PC-3 (cell line): ENCODE measurements around the gene COP1. TPM values are rescaled to one million over a fixed set of nuclear protein-coding genes. Genes with fewer than 3 reads are reported as not detected.
A peak's percentile ranks its signal among the peaks of the same experiment; 100 is the strongest.
"Not testable (repeated sequence)": the region's sequence is repeated elsewhere in the genome, so short reads cannot be mapped to it uniquely, and the experiment has no call there.

Experiments used
- ATAC-seq: fragments of 200-7000 bp; cut with Tn5 transposase; 2 replicates; pipeline ENCODE4 v1.9.1; 2020; ENCODE audit warnings: mild to moderate bottlenecking, moderate library complexity
- BruUV-seq: library from RNA; stranded (reverse); fragments of 400-500 nt; replicated peaks from 2 replicates; lab custom pipeline; 2021; lab: Mats Ljungman, UMichigan
- CTCF ChIA-PET: fragments of 300-600 bp; sonication (Branson Sonifier 250); formaldehyde crosslinking; loops from one replicate; lab custom pipeline; 2022; ENCODE audit warnings: antibody characterized with exemption; lab: Charles Lee
- POLR2A ChIA-PET: fragments of 300-600 bp; sonication (Branson Sonifier 250); formaldehyde crosslinking; loops from one replicate; lab custom pipeline; 2022; ENCODE audit warnings: antibody characterized with exemption; ENCODE audit not compliant: unreplicated experiment; lab: Charles Lee
- DNase-seq: peaks from one replicate; pipeline ENCODE4 v3.0.0-alpha.2; 2015
- H2AFZ ChIP-seq: fragments of 300-600 bp; sonication (generic); 2 replicates; pipeline ENCODE4 v1.6.0; 2016; ENCODE audit warnings: antibody characterized with exemption, low read length
- H3F3A ChIP-seq: fragments of 300-600 bp; sonication (generic); one replicate; pipeline ENCODE4 v1.6.0; 2017; ENCODE audit warnings: antibody characterized with exemption, low read length, control low read depth, mild to moderate bottlenecking; ENCODE audit not compliant: unreplicated experiment
- H3K27ac ChIP-seq: fragments of 300-600 bp; sonication (generic); 2 replicates; pipeline ENCODE4 v1.5.1; 2016; ENCODE audit warnings: mild to moderate bottlenecking, low read length
- H3K27me3 ChIP-seq: fragments of 300-600 bp; sonication (generic); 2 replicates; pipeline ENCODE4 v1.6.1; 2016; ENCODE audit warnings: low read length, mixed read lengths
- H3K36me3 ChIP-seq: fragments of 300-600 bp; sonication (generic); 2 replicates; pipeline ENCODE4 v1.6.1; 2016; ENCODE audit warnings: low read depth, mixed run types, low read length, mixed read lengths
- H3K4me1 ChIP-seq: fragments of 300-600 bp; sonication (generic); 2 replicates; pipeline ENCODE4 v1.5.1; 2016; ENCODE audit warnings: low read length; ENCODE audit not compliant: insufficient read depth
- H3K4me2 ChIP-seq: fragments of 300-600 bp; sonication (generic); 2 replicates; pipeline ENCODE4 v1.6.0; 2016; ENCODE audit warnings: low read length
- H3K4me3 ChIP-seq: fragments of 300-600 bp; sonication (generic); 2 replicates; pipeline ENCODE4 v1.5.1; 2016; ENCODE audit warnings: mild to moderate bottlenecking, low read length, mixed read lengths
- H3K79me2 ChIP-seq: fragments of 300-600 bp; sonication (generic); 2 replicates; pipeline ENCODE4 v1.6.1; 2017; ENCODE audit warnings: low read length, mixed read lengths
- H3K9ac ChIP-seq: fragments of 300-600 bp; sonication (generic); 2 replicates; pipeline ENCODE4 v1.6.0; 2016; ENCODE audit warnings: mild to moderate bottlenecking, low read length
- H3K9me2 ChIP-seq: fragments of 300-600 bp; sonication (generic); replicated peaks from 2 replicates; pipeline ENCODE4 v1.6.1; 2016; ENCODE audit warnings: mixed run types, low read length, mixed read lengths
- H3K9me3 ChIP-seq: fragments of 300-600 bp; sonication (generic); 2 replicates; pipeline ENCODE4 v1.6.1; 2016; ENCODE audit warnings: low read length, mixed read lengths
- H4K20me1 ChIP-seq: fragments of 300-600 bp; sonication (generic); 2 replicates; pipeline ENCODE4 v1.6.1; 2016; ENCODE audit warnings: low read length, mixed read lengths
- CTCF ChIP-seq: fragments of 300-600 bp; sonication (generic); conservative IDR thresholded peaks from 2 replicates; pipeline ENCODE4 v1.5.1; 2017; ENCODE audit warnings: antibody characterized with exemption, low read depth, mild to moderate bottlenecking, low read length
- EZH2 ChIP-seq: fragments of 300-600 bp; sonication (generic); IDR thresholded peaks from one replicate; pipeline ENCODE4 v1.6.1; 2017; ENCODE audit warnings: antibody characterized with exemption, mild to moderate bottlenecking, low read length; ENCODE audit not compliant: unreplicated experiment
- EZH2phosphoT487 ChIP-seq: fragments of 300-600 bp; sonication (generic); IDR thresholded peaks from 2 replicates; pipeline ENCODE4 v1.6.1; 2018; ENCODE audit warnings: mild to moderate bottlenecking, antibody characterized with exemption, low read length, borderline replicate concordance
- intact Hi-C: fragments of 100-400 bp; cut with micrococcal nuclease; formaldehyde crosslinking; loops from 2 replicates; pipeline ENCODE4 v1.9.0; 2023
- total RNA-seq: library from RNA; depleted of rRNA; stranded (reverse); fragments of >200 nt; gene quantifications from 2 replicates; pipeline ENCODE4 v1.2.3, GENCODE V29; 2014

COP1 gene
- total RNA-seq, 1 experiment from 2014 or later: 16.6 TPM

DNA sequence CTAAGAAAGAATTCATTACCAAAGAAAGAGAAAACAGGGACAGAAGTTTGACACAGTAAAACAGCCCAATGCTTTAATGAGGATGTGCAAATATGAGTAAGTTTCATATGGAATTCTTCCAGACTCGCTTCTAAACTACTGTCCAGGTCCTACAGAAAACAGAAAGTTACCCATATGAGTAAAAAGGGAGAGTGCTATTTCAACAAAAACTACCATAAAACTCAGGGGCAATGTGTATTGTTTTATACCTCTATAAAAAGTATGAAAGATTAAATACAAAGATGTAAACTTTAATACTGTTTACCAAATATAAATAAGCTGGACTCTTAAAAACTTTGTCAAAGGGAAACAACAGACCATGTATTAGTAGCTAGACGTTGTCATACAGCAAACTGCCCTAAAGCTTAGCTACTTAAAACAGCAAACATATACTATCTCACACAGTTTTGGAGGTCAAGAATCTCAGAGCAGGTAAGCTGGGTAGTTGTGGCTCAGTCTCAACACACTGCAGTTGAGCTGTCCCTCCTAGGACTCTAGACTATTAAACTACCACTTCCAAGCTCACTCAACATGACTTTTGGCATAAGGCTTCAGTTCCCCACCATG lies 174.9 kb downstream of the COP1 start:
- intact Hi-C loops: no loop called here
- H3K9me2 ChIP-seq: no peaks in the 10 kb centered on the region
- no peaks in the 10 kb centered on the region for H4K20me1 ChIP-seq
- H3K4me2 ChIP-seq: peak overlapping the region; percentile 25; the same call in 1 of the 2 replicates
- H3K9ac ChIP-seq: no peak overlapping the region
- no peaks in the 10 kb centered on the region for H3K27me3 ChIP-seq
- ATAC-seq: peak; percentile 81
- CTCF ChIA-PET: no interaction called here
- H3K79me2 ChIP-seq: no peaks in the 10 kb centered on the region
- H3F3A ChIP-seq: peaks cover 8% of the 10 kb centered on the region
- no peak for TF ChIP-seq EZH2
- no peak for TF ChIP-seq CTCF
- no peak for TF ChIP-seq EZH2phosphoT487
- DNase-seq: peak; percentile 44
- no peak overlapping the region for H2AFZ ChIP-seq
- POLR2A ChIA-PET: interaction anchor here (0.6 kb wide), 1 partner anchor 79 kb away, joined by 3 read pairs; no protein-coding TSS in a partner anchor
- H3K9me3 ChIP-seq: no peaks in the 10 kb centered on the region
- no peaks in the 10 kb centered on the region for H3K36me3 ChIP-seq
- BruUV-seq: TSS peak; percentile 35
- no peak overlapping the region for H3K4me3 ChIP-seq
- H3K4me1 ChIP-seq: peaks cover 28% of the 10 kb centered on the region
- peak overlapping the region; percentile 65 for H3K27ac ChIP-seq

- Histone ChIP-seq H3K4me2 (no peak overlapping the region), H3K79me2 (no peaks in the 10 kb centered on the region), H3K4me3 (no peak overlapping the region), H3K27ac (no peak overlapping the region), H3K4me1 (peaks cover 27% of the 10 kb centered on the region), H3K9ac (no peak overlapping the region), H3K36me3 (no peaks in the 10 kb centered on the region), H3K9me3 (no peaks in the 10 kb centered on the region), H3K27me3 (no peaks in the 10 kb centered on the region), H3K9me2 (no peaks in the 10 kb centered on the region), H4K20me1 (no peaks in the 10 kb centered on the region), H3F3A (peaks cover 8% of the 10 kb centered on the region), H2AFZ (no peak overlapping the region)
- ChIA-PET POLR2A (no interaction called here), CTCF (no interaction called here)
- TF ChIP-seq EZH2phosphoT487: no peak
- TF ChIP-seq CTCF: no peak
- no peak for TF ChIP-seq EZH2
- ATAC-seq (no peak), DNase-seq (no peak)
- intact Hi-C loops: no loop called here
- no TSS peak for BruUV-seq
Observed at GRCh38 chr1:176029609-176030008, 177.5 kb downstream of the COP1 start.

GRCh38 chr1:176029155-176029554 lies 177.9 kb downstream of the COP1 start:
- H3K9me2 ChIP-seq: no peaks in the 10 kb centered on the region
- no peaks in the 10 kb centered on the region for H3K79me2 ChIP-seq
- ATAC-seq: no peak
- no peak overlapping the region for H3K4me3 ChIP-seq
- no peaks in the 10 kb centered on the region for H4K20me1 ChIP-seq
- no peaks in the 10 kb centered on the region for H3K36me3 ChIP-seq
- ChIA-PET CTCF (no interaction called here), POLR2A (no interaction called here)
- intact Hi-C loops: no loop called here
- TF ChIP-seq CTCF (no peak), EZH2 (no peak), EZH2phosphoT487 (no peak)
- no peaks in the 10 kb centered on the region for H3K27me3 ChIP-seq
- no peaks in the 10 kb centered on the region for H3K9me3 ChIP-seq
- no peak overlapping the region for H2AFZ ChIP-seq
- peaks cover 4% of the 10 kb centered on the region for H3F3A ChIP-seq
- H3K4me2 ChIP-seq: no peak overlapping the region
- BruUV-seq: no TSS peak
- H3K27ac ChIP-seq: no peak overlapping the region
- H3K4me1 ChIP-seq: peaks cover 22% of the 10 kb centered on the region
- no peak for DNase-seq
- H3K9ac ChIP-seq: no peak overlapping the region

- H3K9me3 ChIP-seq, H3F3A ChIP-seq, H3K27ac ChIP-seq, H3K36me3 ChIP-seq, intact Hi-C loops, H2AFZ ChIP-seq, H3K4me2 ChIP-seq, H3K9me2 ChIP-seq, H3K27me3 ChIP-seq, BruUV-seq, POLR2A ChIA-PET, H3K4me3 ChIP-seq, CTCF ChIA-PET, H3K79me2 ChIP-seq, H4K20me1 ChIP-seq, ATAC-seq, H3K9ac ChIP-seq, DNase-seq: not testable (repeated sequence)
- peaks cover 15% of the 10 kb centered on the region for H3K4me1 ChIP-seq
Observed at GRCh38 chr1:176027934-176028333, 179.2 kb downstream of the COP1 start.
